Measurements from ENCODE around the gene PRDM5. TPM values are rescaled to one million over a fixed set of nuclear protein-coding genes. Genes with fewer than 3 reads are reported as not detected.

PRDM5 gene
- total RNA-seq, 2 donors from 2014 or later: 9.2 to 9.3 TPM

DNA sequence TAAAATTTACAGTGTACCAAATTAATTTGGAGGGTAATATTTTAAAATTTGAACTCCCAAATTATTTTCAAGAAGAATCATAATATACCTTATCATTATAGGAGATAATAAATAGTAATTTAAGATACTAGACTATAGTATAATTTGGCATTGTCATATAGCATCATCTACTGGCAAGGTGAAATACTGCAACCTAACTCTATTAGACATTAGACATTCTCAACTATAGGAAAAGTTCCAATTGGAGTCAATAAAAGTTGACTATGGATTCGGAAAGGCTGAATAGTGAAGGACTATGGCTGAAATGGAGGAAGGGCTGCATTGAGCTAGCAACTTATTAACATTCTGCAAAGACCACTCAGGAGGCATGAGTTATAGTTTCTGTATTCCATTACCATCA lies 113.0 kb downstream of the PRDM5 start:
- TF ChIP-seq, protein P1, sequence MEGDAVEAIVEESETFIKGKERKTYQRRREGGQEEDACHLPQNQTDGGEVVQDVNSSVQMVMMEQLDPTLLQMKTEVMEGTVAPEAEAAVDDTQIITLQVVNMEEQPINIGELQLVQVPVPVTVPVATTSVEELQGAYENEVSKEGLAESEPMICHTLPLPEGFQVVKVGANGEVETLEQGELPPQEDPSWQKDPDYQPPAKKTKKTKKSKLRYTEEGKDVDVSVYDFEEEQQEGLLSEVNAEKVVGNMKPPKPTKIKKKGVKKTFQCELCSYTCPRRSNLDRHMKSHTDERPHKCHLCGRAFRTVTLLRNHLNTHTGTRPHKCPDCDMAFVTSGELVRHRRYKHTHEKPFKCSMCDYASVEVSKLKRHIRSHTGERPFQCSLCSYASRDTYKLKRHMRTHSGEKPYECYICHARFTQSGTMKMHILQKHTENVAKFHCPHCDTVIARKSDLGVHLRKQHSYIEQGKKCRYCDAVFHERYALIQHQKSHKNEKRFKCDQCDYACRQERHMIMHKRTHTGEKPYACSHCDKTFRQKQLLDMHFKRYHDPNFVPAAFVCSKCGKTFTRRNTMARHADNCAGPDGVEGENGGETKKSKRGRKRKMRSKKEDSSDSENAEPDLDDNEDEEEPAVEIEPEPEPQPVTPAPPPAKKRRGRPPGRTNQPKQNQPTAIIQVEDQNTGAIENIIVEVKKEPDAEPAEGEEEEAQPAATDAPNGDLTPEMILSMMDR (IDR thresholded peaks at IDR 0.05): no peak
- intact Hi-C loops (cut with DNase I): no loop called here
- Histone ChIP-seq H3K27me3 (no peaks in the 10 kb centered on the region), H3K9ac (ENCODE audit: low read depth in 2 of 2, low read length in 2 of 2) (no peak overlapping the region), H3K27ac (no peak overlapping the region), H3K4me3 (no peak overlapping the region), H3K36me3 (no peaks in the 10 kb centered on the region), H3K4me1 (no peaks in the 10 kb centered on the region), H3K9me3 (no peaks in the 10 kb centered on the region)
- no peak for DNase-seq

DNA sequence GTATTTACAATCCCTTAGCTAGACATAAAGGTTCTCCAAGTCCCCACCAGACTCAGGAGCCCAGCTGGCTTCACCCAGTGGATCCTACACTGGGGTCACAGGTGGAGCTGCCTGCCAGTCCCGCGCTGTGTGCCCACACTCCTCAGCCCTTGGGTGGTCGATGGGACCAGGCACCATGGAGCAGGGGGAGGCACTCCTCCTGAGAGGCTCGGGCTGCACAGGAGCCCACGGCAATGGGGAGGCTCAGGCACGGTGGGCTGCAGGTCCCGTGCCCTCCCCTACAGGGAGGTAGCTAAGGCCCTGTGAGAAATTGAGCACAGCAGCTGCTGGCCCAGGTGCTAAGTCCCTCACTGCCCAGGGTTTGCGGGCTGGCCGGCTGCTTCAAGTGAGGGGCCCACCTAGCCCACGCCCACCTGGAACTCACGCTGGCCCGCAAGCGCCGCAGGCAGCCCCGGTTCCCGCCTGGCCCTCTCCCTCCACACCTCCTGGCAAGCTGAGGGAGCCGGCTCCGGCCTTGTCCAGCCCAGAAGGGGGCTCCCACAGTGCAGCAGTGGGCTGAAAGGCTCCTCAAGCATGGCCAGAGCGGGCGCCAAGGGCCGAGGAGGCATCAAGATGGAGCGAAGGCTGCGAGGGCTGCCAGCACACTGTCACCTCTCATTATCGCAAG lies 113.9 kb downstream of the PRDM5 start:
- no peaks in the 10 kb centered on the region for H3K4me1 ChIP-seq
- intact Hi-C loops (cut with DNase I): no loop called here
- TF ChIP-seq, protein P1 (IDR thresholded peaks at IDR 0.05): no peak
- H3K36me3 ChIP-seq: no peaks in the 10 kb centered on the region
- no peak overlapping the region for H3K9ac ChIP-seq (ENCODE audit: low read depth in 2 of 2, low read length in 2 of 2)
- no peaks in the 10 kb centered on the region for H3K27me3 ChIP-seq
- H3K9me3 ChIP-seq: no peaks in the 10 kb centered on the region
- H3K27ac ChIP-seq: no peak overlapping the region
- no peak for DNase-seq
- no peak overlapping the region for H3K4me3 ChIP-seq

- Histone ChIP-seq H3K4me1 (no peaks in the 10 kb centered on the region), H3K36me3 (no peaks in the 10 kb centered on the region), H3K27me3 (no peaks in the 10 kb centered on the region), H3K9me3 (no peaks in the 10 kb centered on the region), H3K9ac (ENCODE audit: low read depth in 2 of 2, low read length in 2 of 2) (no peak overlapping the region), H3K27ac (no peak overlapping the region), H3K4me3 (no peak overlapping the region)
- intact Hi-C loops (cut with DNase I): no loop called here
- TF ChIP-seq, protein P1 (IDR thresholded peaks at IDR 0.05): no peak
- no peak for DNase-seq
Observed at GRCh38 chr4:120801137-120801758, 121.3 kb downstream of the PRDM5 start.

DNA sequence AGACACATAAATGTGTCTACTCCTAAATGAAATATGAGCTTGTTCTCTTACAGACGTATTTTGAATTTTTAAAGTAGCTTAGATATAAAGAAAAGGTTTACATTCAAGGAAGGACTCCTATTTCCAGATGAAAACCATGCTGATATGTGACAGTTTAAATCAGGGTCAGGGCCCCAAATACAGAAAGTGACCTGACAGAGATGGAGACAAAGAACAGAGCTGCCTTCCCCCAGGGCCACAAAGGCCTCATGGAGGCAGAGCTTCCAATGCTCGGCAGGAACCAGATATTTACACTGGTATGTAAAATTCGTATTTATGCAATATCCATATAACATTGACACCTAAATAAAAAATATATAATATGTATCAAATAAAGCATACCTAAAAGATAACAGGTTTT lies 124.0 kb downstream of the PRDM5 start:
- TF ChIP-seq, protein P1 (IDR thresholded peaks at IDR 0.05): no peak
- H3K4me3 ChIP-seq: no peak overlapping the region
- no peaks in the 10 kb centered on the region for H3K9me3 ChIP-seq
- H3K27ac ChIP-seq: no peak overlapping the region
- intact Hi-C loops (cut with DNase I): no loop called here
- no peaks in the 10 kb centered on the region for H3K27me3 ChIP-seq
- H3K4me1 ChIP-seq: no peaks in the 10 kb centered on the region
- H3K36me3 ChIP-seq: no peaks in the 10 kb centered on the region
- no peak for DNase-seq
- H3K9ac ChIP-seq (ENCODE audit: low read depth in 2 of 2, low read length in 2 of 2): no peak overlapping the region

DNA sequence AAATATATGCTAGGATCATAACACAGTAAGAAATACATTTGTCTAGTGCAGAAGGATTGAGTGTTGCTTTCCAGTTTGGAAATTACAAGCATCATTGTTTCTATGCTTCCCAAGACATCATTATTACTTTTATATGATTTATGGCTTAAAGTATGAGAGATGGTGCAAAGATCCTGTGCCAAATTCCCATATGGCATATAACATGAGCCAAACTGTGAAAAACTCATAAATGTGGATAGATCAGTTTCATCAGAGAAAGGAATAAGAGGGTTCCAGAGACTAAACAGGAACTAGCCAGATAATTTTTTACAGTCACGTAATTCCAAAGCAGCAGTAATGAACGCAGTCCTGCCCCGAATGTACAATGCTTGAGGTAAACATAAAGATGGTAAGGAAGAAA lies 126.3 kb downstream of the PRDM5 start:
- Histone ChIP-seq H3K4me1 (no peaks in the 10 kb centered on the region), H3K9me3 (no peaks in the 10 kb centered on the region), H3K36me3 (no peaks in the 10 kb centered on the region), H3K9ac (ENCODE audit: low read depth in 2 of 2, low read length in 2 of 2) (no peak overlapping the region), H3K27ac (no peak overlapping the region), H3K4me3 (no peak overlapping the region), H3K27me3 (no peaks in the 10 kb centered on the region)
- intact Hi-C loops (cut with DNase I): no loop called here
- TF ChIP-seq, protein P1 (IDR thresholded peaks at IDR 0.05): no peak
- no peak for DNase-seq
